PC-3 (cell line): ENCODE results near the gene MACROD2. TPM values are rescaled to one million over a fixed set of nuclear protein-coding genes. Genes with fewer than 3 reads are reported as not detected.

Experiments
- ATAC-seq: fragments of 200-7000 bp; cut with Tn5 transposase; 2 replicates; pipeline ENCODE4 v1.9.1; 2020; ENCODE audit warnings: mild to moderate bottlenecking, moderate library complexity
- BruUV-seq: library from RNA; stranded (reverse); fragments of 400-500 nt; replicated peaks from 2 replicates; lab custom pipeline; 2021; lab: Mats Ljungman, UMichigan
- CTCF ChIA-PET: fragments of 300-600 bp; sonication (Branson Sonifier 250); formaldehyde crosslinking; loops from one replicate; lab custom pipeline; 2022; ENCODE audit warnings: antibody characterized with exemption; lab: Charles Lee
- POLR2A ChIA-PET: fragments of 300-600 bp; sonication (Branson Sonifier 250); formaldehyde crosslinking; loops from one replicate; lab custom pipeline; 2022; ENCODE audit warnings: antibody characterized with exemption; ENCODE audit not compliant: unreplicated experiment; lab: Charles Lee
- DNase-seq: peaks from one replicate; pipeline ENCODE4 v3.0.0-alpha.2; 2015
- H2AFZ ChIP-seq: fragments of 300-600 bp; sonication (generic); 2 replicates; pipeline ENCODE4 v1.6.0; 2016; ENCODE audit warnings: antibody characterized with exemption, low read length
- H3F3A ChIP-seq: fragments of 300-600 bp; sonication (generic); one replicate; pipeline ENCODE4 v1.6.0; 2017; ENCODE audit warnings: antibody characterized with exemption, low read length, control low read depth, mild to moderate bottlenecking; ENCODE audit not compliant: unreplicated experiment
- H3K27ac ChIP-seq: fragments of 300-600 bp; sonication (generic); 2 replicates; pipeline ENCODE4 v1.5.1; 2016; ENCODE audit warnings: mild to moderate bottlenecking, low read length
- H3K27me3 ChIP-seq: fragments of 300-600 bp; sonication (generic); 2 replicates; pipeline ENCODE4 v1.6.1; 2016; ENCODE audit warnings: low read length, mixed read lengths
- H3K36me3 ChIP-seq: fragments of 300-600 bp; sonication (generic); 2 replicates; pipeline ENCODE4 v1.6.1; 2016; ENCODE audit warnings: low read depth, mixed run types, low read length, mixed read lengths
- H3K4me1 ChIP-seq: fragments of 300-600 bp; sonication (generic); 2 replicates; pipeline ENCODE4 v1.5.1; 2016; ENCODE audit warnings: low read length; ENCODE audit not compliant: insufficient read depth
- H3K4me2 ChIP-seq: fragments of 300-600 bp; sonication (generic); 2 replicates; pipeline ENCODE4 v1.6.0; 2016; ENCODE audit warnings: low read length
- H3K4me3 ChIP-seq: fragments of 300-600 bp; sonication (generic); 2 replicates; pipeline ENCODE4 v1.5.1; 2016; ENCODE audit warnings: mild to moderate bottlenecking, low read length, mixed read lengths
- H3K79me2 ChIP-seq: fragments of 300-600 bp; sonication (generic); 2 replicates; pipeline ENCODE4 v1.6.1; 2017; ENCODE audit warnings: low read length, mixed read lengths
- H3K9ac ChIP-seq: fragments of 300-600 bp; sonication (generic); 2 replicates; pipeline ENCODE4 v1.6.0; 2016; ENCODE audit warnings: mild to moderate bottlenecking, low read length
- H3K9me2 ChIP-seq: fragments of 300-600 bp; sonication (generic); replicated peaks from 2 replicates; pipeline ENCODE4 v1.6.1; 2016; ENCODE audit warnings: mixed run types, low read length, mixed read lengths
- H3K9me3 ChIP-seq: fragments of 300-600 bp; sonication (generic); 2 replicates; pipeline ENCODE4 v1.6.1; 2016; ENCODE audit warnings: low read length, mixed read lengths
- H4K20me1 ChIP-seq: fragments of 300-600 bp; sonication (generic); 2 replicates; pipeline ENCODE4 v1.6.1; 2016; ENCODE audit warnings: low read length, mixed read lengths
- CTCF ChIP-seq: fragments of 300-600 bp; sonication (generic); conservative IDR thresholded peaks from 2 replicates; pipeline ENCODE4 v1.5.1; 2017; ENCODE audit warnings: antibody characterized with exemption, low read depth, mild to moderate bottlenecking, low read length
- EZH2 ChIP-seq: fragments of 300-600 bp; sonication (generic); IDR thresholded peaks from one replicate; pipeline ENCODE4 v1.6.1; 2017; ENCODE audit warnings: antibody characterized with exemption, mild to moderate bottlenecking, low read length; ENCODE audit not compliant: unreplicated experiment
- EZH2phosphoT487 ChIP-seq: fragments of 300-600 bp; sonication (generic); IDR thresholded peaks from 2 replicates; pipeline ENCODE4 v1.6.1; 2018; ENCODE audit warnings: mild to moderate bottlenecking, antibody characterized with exemption, low read length, borderline replicate concordance
- intact Hi-C: fragments of 100-400 bp; cut with micrococcal nuclease; formaldehyde crosslinking; loops from 2 replicates; pipeline ENCODE4 v1.9.0; 2023
- total RNA-seq: library from RNA; depleted of rRNA; stranded (reverse); fragments of >200 nt; gene quantifications from 2 replicates; pipeline ENCODE4 v1.2.3, GENCODE V29; 2014

MACROD2 gene
- total RNA-seq, 1 experiment from 2014 or later: 3.1 TPM

- BruUV-seq: no TSS peak
- Histone ChIP-seq H3K27ac (no peak overlapping the region), H3K79me2 (no peaks in the 10 kb centered on the region), H3K27me3 (no peaks in the 10 kb centered on the region), H3K36me3 (no peaks in the 10 kb centered on the region), H3K4me2 (no peak overlapping the region), H3K9me3 (no peaks in the 10 kb centered on the region), H3K4me1 (no peaks in the 10 kb centered on the region), H3K9me2 (no peaks in the 10 kb centered on the region), H4K20me1 (no peaks in the 10 kb centered on the region), H3F3A (no peaks in the 10 kb centered on the region), H3K9ac (no peak overlapping the region), H3K4me3 (no peak overlapping the region), H2AFZ (no peak overlapping the region)
- intact Hi-C loops: no loop called here
- no peak for TF ChIP-seq EZH2
- TF ChIP-seq EZH2phosphoT487: no peak
- no peak for TF ChIP-seq CTCF
- ATAC-seq: no peak
- ChIA-PET POLR2A (no interaction called here), CTCF (no interaction called here)
- DNase-seq: no peak
Measured at GRCh38 chr20:15131176-15131575, 1135.9 kb downstream of the MACROD2 start.

GRCh38 chr20:15138548-15139126 is 1143.3 kb downstream of the MACROD2 start:
- H3K9me2 ChIP-seq: no peaks in the 10 kb centered on the region
- no peak overlapping the region for H3K9ac ChIP-seq
- no peak overlapping the region for H2AFZ ChIP-seq
- ChIA-PET POLR2A (interaction anchor here (0.7 kb wide), 1 partner anchor 213 kb away, joined by 3 read pairs; no protein-coding TSS in a partner anchor), CTCF (no interaction called here)
- intact Hi-C loops: no loop called here
- H3K9me3 ChIP-seq: no peaks in the 10 kb centered on the region
- ATAC-seq: no peak
- no TSS peak for BruUV-seq
- no peaks in the 10 kb centered on the region for H3F3A ChIP-seq
- no peak overlapping the region for H3K4me3 ChIP-seq
- H4K20me1 ChIP-seq: no peaks in the 10 kb centered on the region
- no peak for DNase-seq
- no peaks in the 10 kb centered on the region for H3K79me2 ChIP-seq
- no peak overlapping the region for H3K4me2 ChIP-seq
- no peak for TF ChIP-seq EZH2
- TF ChIP-seq CTCF: no peak
- TF ChIP-seq EZH2phosphoT487: no peak
- H3K27ac ChIP-seq: no peak overlapping the region
- H3K36me3 ChIP-seq: no peaks in the 10 kb centered on the region
- no peaks in the 10 kb centered on the region for H3K27me3 ChIP-seq
- H3K4me1 ChIP-seq: no peaks in the 10 kb centered on the region

DNA sequence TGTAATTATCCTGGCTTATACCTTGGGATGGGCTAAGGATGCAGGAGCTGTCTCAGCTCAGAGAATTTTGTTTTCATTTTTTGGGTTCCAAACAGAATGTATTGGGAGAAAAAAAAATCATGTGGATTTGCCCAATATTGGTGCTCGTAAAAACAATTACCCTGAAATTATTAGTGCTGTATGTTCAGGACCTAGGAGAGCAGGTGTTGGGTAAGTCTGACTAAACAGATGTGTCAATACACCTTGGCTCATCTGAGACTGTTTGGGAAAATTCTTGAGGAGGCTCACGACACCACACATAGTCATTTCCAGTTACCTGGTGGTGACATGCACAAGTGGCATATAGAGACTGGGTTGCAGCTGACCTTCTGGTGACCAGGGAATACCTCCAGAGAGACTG is 1144.2 kb downstream of the MACROD2 start:
- TF ChIP-seq EZH2 (no peak), EZH2phosphoT487 (no peak), CTCF (no peak)
- Histone ChIP-seq H4K20me1 (no peaks in the 10 kb centered on the region), H3K9me2 (no peaks in the 10 kb centered on the region), H3K9ac (no peak overlapping the region), H3K36me3 (no peaks in the 10 kb centered on the region), H3K79me2 (no peaks in the 10 kb centered on the region), H3F3A (no peaks in the 10 kb centered on the region), H3K4me1 (no peaks in the 10 kb centered on the region), H3K27me3 (no peaks in the 10 kb centered on the region), H3K27ac (no peak overlapping the region), H2AFZ (no peak overlapping the region), H3K4me3 (no peak overlapping the region), H3K9me3 (no peaks in the 10 kb centered on the region), H3K4me2 (no peak overlapping the region)
- ChIA-PET CTCF (no interaction called here), POLR2A (no interaction called here)
- ATAC-seq: no peak
- intact Hi-C loops: no loop called here
- BruUV-seq: no TSS peak
- DNase-seq: peak; percentile 31
